AG09309 (cell line): Measurements from ENCODE around the gene EHF.

Experiments used
- DNase-seq: peaks from one replicate; pipeline ENCODE4 v3.0.0-alpha.2; 2010; ENCODE audit warnings: low read depth
- H3K4me3 ChIP-seq: 2 replicates; pipeline ENCODE4 v1.5.1; 2011; ENCODE audit warnings: mild to moderate bottlenecking, low read depth, low read length, moderate library complexity; ENCODE audit not compliant: control insufficient read depth
- CTCF ChIP-seq: IDR thresholded peaks from 2 replicates; pipeline ENCODE4 v1.5.1; 2011; ENCODE audit warnings: mild to moderate bottlenecking, low read depth, low read length, inconsistent platforms; ENCODE audit not compliant: insufficient read depth, control insufficient read depth; ENCODE audit errors: missing control alignments

The EHF gene

GRCh38 chr11:34650528-34650927 lies 29.6 kb downstream of the EHF start:
- no peak for DNase-seq
- no peak for TF ChIP-seq CTCF
- H3K4me3 ChIP-seq, result no peak overlapping the region

- no peak for TF ChIP-seq CTCF
- no peak for DNase-seq
- no peak overlapping the region for H3K4me3 ChIP-seq
These were observed 30.7 kb downstream of the EHF start for GRCh38 chr11:34651551-34651950.

- no peak for TF ChIP-seq CTCF
- DNase-seq, result no peak
- no peak overlapping the region for H3K4me3 ChIP-seq
These were observed 31.5 kb downstream of the EHF start for GRCh38 chr11:34652191-34652973.

GRCh38 chr11:34653031-34653430 lies 32.1 kb downstream of the EHF start:
- no peak for TF ChIP-seq CTCF
- no peak for DNase-seq
- H3K4me3 ChIP-seq, result no peak overlapping the region

- no peak overlapping the region for H3K4me3 ChIP-seq
These were observed 33.1 kb downstream of the EHF start for GRCh38 chr11:34653851-34654482.

More at GRCh38 chr11:34653851-34654482, 33.1 kb downstream of the EHF start:
- DNase-seq, result peak; percentile 97
- TF ChIP-seq CTCF, result peak; percentile 19
